ENCODE results near the gene NR4A2. TPM values are rescaled to one million over a fixed set of nuclear protein-coding genes. Genes with fewer than 3 reads are reported as not detected.

Gene NR4A2
- total RNA-seq, 1 donor from 2014 or later: 1.4 TPM

DNA sequence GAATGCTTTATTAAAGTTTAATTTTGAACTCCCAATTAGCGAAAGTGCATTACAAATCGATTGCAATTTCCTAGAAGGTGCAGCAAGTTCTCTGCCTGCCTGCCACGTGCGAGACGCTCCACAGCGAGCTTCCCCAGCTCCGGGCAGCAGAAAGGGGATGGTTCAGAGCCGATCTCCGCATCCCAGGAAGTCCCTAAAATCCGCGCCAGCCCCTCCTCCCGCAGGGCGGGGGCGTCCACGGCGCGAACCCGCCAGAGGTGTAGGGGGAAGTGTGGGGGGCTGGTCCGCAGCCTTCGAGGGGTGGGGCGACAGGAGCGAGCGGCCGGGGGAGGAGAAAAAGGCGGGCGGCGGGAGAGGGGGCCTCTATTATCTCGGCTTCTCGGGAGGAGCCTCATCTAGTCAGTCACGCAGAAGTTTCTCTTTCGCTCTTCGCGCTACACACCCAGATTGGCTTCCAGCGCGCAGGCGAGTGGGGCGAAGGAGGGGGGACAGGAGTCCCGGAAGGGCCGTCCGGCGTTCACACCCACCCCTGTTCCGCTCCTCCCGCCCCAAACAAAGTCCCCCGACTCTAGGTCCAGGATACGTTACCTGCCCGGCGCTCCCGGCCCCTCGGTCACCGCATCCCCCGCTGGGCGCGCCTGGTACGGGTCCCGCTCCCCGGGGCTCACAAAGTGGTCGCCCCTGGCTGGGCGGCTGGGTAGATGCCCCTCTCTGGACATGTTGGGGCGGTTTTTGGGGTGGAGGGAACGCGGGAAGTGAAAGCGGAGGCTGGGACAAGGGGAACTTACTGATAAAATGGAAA lies 9.1 kb upstream of the NR4A2 start:
- DNase-seq (peak; percentile 91), ATAC-seq (peak; percentile 87)
- intact Hi-C loops (cut with micrococcal nuclease): loop anchor here (5.0 to 10.0 kb wide), 2 partner anchors 56 to 233 kb away; no protein-coding TSS in a partner anchor

DNA sequence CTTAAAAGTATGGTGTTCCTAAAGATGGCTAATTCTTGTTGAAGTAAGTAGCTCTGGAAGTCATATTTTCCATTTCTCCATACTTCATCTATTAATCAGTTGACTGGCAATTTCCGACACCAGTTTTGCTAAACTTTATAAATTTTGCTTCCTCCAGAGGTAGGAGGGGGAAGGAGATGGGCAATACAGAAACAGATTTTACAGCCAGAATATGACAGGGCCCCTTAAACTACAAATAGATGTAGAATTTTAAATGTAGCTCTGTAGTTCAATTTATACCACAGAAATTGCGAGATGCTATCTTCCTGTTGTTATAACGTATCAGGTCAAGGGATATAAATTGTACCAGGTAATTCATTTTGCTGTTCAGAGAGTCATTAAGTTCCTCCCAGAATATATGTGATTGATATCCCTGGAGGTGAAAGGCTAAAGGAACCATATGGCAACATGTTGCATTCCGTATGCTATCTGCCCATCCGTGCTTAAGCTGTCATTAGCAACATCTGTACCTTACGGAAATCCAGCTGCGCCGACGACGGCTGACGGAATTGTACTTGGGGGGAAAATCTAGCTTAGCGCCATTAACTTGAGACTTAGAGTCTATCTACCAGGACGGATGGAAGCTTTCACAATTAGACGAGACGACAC lies 8.4 kb upstream of the NR4A2 start:
- intact Hi-C loops (cut with micrococcal nuclease): loop anchor here (5.0 to 10.0 kb wide), 2 partner anchors 56 to 234 kb away; no protein-coding TSS in a partner anchor
- ATAC-seq (no peak), DNase-seq (peak; percentile 34)

DNA sequence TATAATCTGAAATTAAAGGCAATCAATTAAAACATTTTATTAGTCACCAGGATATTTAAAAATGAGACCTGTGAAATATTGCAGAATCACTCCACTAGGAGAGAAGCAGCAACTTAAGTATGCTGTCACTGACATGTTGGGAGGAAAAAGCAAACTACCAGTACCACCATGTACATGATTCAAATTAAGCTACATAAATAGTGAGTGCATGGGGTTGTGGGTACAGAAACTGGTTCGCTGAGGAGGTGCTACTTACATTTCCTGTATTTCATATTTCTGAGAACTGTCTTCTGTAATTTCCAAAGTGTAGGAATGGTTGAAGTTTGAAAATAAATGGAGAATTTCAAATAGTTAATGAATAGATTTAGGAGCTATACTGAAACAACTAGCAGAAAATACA lies 7.9 kb upstream of the NR4A2 start:
- intact Hi-C loops (cut with micrococcal nuclease): loop anchor here (5.0 to 10.0 kb wide), 2 partner anchors 57 to 234 kb away; no protein-coding TSS in a partner anchor
- no peak for ATAC-seq

DNA sequence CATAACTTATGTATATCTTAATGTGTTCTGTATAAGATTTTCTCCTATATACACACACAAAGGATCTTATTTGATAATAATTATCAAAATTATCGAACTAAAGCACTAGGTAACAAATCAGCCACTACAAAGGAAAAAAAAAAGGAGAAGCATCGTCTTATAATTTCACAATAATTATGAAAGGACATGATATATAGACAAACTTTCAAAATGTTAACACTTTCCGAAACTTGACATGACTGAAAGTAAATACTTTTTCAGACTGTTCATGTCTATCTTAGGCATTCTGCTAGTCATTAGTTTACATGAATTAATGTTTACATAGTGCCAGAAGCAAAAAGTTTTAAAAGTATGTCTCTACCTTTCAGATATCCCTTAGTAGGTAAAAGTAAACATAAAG lies 7.3 kb upstream of the NR4A2 start:
- intact Hi-C loops (cut with micrococcal nuclease): loop anchor here (5.0 to 10.0 kb wide), 2 partner anchors 57 to 235 kb away; no protein-coding TSS in a partner anchor
- ATAC-seq (no peak), DNase-seq (no peak)

More for the DNA sequence above, 7.9 kb upstream of the NR4A2 start:
- no peak for DNase-seq

DNA sequence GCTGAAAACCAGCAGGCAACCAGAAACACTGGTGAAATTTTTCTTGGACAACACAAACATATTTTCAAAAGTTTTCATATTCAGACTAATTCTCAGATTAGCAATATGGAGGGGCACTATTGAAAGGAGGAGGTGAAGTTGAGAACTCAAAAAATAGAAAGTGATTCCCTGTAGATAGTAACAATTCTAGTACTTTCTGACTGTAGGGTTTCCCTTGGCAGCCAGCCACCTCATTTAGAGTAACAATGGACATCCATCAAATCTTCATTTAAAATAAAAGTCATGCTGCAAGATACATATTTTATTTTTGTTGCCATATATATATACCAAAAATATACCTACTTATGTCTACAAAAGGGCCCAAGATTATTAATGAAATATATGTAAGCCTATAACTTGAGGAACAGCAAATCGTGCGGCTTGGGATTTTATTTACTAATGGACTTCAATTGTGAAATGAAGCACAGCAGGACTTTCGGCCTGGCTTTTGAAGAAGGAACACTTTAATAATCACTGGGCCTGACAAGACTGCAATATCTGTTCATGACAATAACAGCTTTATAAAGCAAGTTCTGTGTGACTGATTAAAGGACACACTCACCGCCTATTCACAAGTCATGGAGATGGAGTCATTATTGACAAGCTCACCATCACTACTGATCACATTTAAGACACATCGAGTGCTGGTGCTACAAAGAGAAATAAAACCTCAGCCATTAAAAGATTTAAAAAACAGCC lies 6.8 kb upstream of the NR4A2 start:
- intact Hi-C loops (cut with micrococcal nuclease): no loop called here
- no peak for ATAC-seq
- DNase-seq: no peak

DNA sequence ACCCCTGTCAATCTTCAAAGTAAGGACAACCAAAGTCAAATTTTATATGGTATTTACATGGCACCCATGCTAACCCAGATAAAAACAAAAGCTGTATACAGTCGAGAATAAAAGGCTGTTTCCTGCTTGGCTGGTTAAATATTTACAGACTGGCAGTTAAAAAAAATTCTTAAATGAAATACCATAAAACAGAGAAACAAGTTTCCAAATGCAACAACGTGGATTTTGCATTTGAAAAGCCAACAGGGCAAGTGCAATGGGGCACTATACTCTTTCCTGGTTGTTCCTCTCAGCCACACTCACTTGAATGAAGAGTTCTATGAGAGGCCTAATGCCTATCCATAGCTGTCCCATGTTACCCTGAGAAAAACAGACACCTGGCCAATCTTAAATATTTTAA lies 6.1 kb upstream of the NR4A2 start:
- intact Hi-C loops (cut with micrococcal nuclease): no loop called here
- no peak for ATAC-seq
- DNase-seq: no peak

DNA sequence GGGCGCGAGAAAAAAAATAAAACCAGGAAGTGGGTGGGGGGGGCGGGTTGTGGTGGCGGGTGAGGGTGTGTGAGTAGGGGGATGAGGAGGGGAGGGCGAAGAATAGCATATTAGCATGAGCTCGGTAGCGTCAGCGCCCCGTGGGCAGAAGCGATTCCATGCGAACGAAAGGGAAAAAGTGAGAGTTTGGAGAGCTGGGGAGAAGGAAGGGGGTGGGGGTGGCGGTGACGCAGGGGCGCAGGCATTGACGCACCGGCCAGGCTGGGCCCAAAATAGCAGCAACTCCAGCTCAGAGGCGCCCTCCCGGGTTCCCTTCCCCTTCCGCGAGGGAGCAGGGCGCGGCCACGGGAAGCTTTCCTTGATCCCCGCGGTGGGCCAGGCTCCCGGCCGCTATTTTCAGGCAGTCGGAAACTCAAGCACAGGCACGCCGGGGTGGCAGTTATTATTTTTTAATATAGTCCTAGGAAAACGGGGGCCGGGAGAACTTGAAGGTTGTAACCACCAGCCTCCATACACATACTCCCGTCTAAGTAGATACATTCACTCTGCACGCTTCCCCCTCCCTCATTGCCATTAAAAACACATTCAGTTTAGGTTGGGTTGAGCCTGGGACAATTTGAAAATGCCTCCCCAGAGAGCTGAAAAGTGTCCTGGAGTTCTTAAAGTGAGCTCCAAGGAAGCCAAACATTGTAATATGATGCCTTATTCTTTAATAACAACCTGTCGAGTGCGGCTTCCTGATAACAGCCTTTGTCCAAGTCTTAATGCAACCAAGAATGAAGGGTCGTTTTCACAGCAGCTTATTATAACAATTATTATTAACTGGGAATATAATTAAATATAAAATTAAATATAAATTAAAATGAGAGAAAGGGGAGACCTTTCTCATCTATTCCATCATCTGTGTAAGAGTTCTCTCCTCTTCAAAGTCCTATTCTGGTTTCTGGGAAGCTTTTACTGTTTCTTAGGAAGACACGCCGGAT lies 2.3 kb upstream of the NR4A2 start:
- ATAC-seq (peak; percentile 92), DNase-seq (peak; percentile 94)
- intact Hi-C loops (cut with micrococcal nuclease): no loop called here

DNA sequence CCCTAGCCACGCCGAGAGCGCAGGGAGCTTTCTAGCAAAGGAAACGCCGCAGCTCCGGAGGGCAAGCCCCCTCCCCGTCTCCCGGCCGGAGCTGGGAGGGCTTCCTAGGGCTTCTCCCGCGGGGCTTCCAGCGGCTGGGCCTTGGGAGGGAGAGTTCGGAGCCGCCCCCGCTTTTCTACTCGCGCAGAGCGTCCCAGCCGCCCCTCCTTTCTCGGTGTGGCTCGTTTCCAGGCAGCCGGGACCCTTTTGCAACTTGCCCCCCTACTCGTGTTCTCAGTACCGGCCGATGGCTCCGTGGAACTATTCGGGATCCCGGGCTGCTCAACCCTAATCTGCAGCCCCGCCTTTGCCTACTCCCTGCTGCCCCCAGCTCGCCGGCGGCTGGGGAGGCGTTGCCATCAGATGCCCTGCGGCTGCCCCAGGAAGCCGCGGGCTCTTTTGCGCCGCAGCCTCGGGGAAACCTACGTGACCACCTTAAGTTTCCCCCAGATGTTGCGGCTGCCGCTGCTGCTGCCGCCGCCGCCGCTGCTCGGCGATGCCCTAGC lies 1.5 kb upstream of the NR4A2 start:
- intact Hi-C loops (cut with micrococcal nuclease): no loop called here
- ATAC-seq: peak; percentile 57

DNA sequence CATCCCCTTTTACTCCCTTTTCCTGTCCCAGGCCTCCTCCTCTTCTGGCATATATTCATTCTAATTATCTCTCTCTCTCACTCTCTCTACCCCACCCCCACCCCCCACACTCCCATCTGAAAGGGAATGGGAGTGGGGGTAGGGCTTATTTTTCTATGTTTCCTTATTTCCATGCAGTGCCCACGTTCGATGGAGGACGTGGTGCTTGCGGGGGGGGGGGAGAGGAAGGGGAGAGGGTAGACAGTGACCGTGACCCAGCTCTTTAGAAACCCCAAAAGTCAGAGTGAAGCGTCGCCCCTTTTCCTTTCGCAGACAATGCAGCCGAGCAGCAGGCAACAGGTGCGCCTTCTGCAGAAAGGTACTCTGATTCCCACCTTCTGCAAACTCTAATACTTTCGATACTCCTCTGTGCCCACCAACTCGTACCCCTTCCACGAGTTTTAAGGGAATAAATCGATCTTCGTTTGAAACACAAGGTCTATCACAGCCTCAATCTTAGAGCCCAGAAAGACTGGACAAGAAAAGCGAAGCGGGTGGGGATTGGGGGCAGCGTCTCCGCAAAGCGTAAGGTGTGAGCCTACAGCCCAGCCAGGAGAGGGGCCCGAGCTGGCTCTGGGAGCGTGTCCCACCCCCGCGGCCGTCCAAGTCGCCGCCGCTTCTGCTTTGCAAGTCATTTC lies 891 bp upstream of the NR4A2 start:
- intact Hi-C loops (cut with micrococcal nuclease): no loop called here
- ATAC-seq (no peak), DNase-seq (no peak)

More for the DNA sequence above, 1.5 kb upstream of the NR4A2 start:
- DNase-seq: peak; percentile 78

DNA sequence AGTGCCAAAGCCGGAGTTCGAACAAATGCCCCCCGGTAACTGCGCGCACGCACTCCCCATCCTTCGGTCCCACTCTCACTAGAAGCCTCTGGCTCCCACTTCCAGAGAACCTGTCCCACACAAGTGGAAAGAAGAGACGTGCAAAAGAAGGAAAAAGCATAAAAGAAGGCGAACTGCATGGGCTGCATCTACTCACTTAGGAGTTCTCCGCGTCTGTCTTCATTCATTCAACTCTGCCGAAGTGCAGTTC lies 312 bp downstream of the NR4A2 start:
- DNase-seq (no peak), ATAC-seq (no peak)

DNA sequence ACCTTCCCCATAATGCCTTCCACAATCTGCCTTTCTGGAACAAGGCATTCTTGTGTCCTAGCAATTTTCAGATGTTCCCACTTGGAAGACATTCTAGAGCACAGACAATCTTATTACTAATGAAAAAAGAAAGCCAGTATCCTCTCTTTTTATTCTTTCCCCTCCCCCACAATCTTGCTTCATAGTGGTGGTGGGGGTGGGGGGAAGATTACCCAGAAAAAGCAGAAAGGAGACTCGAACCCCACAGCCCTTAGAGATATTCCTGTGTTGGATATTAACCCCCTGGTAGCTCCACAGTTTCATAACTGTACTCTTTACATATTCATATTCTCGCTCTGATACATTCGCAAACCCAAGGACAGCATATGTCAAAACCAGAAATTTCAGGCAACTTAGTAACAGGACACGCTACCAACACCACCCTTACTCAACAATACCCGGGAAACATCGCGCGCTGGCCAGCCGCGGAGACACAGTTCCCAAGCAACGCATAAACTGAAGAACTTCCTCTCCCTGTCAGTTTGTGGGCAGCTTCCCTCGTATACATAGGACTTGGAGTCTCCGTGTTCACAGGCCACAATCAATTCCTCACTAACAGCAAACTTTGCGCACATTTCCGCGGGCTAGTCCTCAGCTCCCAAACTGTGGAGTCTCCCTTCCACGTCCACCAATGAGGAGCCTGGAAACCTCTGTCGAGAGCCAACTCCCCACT lies 793 bp downstream of the NR4A2 start:
- intact Hi-C loops (cut with micrococcal nuclease): no loop called here
- DNase-seq (peak; percentile 66), ATAC-seq (peak; percentile 10)

More for the DNA sequence above, 312 bp downstream of the NR4A2 start:
- intact Hi-C loops (cut with micrococcal nuclease): no loop called here

DNA sequence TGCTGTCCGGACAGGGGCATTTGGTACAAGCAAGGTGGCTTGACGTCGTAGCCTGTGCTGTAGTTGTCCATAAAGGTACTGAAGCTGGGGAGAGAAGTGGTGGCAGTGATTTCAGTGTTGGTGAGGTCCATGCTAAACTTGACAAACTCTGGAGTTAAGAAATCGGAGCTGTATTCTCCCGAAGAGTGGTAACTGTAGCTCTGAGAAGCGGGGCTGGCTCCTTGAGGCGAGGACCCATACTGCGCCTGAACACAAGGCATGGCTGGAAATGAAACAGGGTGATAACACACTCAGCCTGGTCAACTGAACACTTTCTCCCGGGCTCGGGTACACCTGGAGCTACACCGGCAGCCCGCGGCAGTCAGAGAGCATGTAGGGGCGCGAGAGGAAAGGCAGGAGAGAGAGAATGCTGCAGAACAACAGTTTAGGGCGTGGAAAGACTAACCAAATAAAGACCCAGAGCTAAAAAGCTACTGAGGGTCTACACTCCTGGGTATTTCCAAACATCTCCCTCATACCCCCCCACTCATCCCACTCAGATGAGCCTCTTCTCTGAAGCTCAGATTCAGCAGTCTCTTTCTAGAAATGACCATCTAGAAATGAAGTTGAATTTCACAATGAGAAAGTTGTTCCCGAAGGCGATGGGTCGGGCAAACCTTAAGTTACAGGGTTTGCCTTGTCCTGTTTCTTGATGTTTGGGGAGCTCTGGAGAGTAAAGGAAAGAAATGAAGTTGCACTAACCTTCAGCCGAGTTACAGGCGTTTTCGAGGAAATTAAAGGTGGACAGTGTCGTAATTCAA lies 2.4 kb downstream of the NR4A2 start:
- intact Hi-C loops (cut with micrococcal nuclease): no loop called here
- ATAC-seq (no peak), DNase-seq (no peak)

DNA sequence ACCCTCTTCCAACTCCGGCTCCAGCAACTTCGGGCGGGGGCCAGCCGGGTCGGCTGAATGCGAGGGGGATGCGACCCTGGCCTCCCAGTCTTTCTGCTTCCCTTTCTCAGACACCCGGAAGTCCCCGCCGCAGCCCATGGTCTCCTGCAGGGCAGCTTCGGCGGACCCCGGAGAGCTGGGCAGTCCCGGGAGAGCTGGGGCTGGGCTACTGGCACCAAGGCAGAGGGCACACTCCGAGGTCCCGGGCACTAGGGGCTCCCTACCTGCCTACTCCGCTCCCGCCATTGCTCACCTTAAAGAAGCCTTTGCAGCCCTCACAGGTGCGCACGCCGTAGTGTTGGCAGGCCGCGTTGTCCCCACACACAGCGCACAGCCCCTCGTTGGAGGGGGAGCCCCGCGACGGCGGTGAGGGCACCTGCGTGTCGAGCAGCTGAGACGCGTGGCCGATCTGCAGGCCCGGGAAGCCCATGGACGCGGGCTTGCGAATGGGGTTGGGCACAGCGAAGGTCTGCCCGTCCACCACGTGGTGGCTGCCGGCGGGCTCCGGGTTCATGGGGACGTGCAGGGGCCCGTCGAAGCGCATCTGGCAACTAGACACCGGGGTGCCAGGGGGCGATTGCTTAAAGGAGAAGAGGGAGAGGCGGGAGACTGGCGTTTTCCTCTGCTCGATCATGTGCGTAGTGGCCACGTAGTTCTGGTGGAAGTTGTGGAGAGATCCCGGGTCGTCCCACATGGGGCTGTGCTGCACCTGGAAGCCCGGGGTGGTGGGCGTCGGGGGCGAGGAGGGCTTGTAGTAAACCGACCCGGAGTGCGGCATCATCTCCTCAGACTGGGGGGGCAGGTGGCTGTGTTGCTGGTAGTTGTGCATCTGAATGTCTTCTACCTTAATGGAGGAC lies 3.2 kb downstream of the NR4A2 start:
- DNase-seq (peak; percentile 30), ATAC-seq (no peak)
- intact Hi-C loops (cut with micrococcal nuclease): no loop called here

DNA sequence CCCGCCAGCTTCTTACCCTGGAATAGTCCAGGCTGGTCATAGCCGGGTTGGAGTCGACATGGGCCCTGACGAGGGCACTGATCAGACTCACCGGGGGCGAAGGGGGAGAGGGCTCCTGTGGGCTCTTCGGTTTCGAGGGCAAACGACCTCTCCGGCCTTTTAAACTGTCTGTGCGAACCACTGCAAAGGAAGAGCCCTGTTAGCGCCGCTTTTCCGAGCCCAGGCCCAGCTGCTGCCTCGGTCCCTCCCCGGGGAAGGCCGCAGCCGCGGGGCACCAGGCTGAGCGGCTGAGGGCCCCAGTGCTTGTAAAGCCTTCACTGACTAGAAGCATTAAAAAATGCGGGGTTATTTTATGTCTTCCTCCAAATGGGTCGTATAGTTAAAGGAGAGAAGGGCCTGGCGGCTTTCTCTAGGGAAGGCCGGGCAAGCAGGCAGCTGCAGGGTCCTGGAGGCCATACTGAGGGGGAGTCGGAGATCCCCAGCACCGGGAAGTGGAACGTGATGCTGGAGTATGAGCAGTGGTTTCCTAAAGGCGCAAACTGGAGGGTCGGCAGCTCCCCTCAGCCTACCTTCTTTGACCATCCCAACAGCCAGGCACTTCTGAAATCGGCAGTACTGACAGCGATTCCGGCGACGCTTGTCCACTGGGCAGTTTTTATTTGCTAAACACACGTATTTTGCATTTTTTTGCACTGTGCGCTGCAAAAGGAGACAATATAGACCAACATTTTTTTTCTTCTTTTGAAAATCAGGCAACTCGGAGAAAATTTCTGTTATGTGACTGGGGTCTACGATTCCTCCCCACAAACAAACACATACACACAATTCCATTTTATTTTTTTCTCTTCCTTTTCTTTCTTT lies 4.5 kb downstream of the NR4A2 start:
- ATAC-seq (no peak), DNase-seq (no peak)
- intact Hi-C loops (cut with micrococcal nuclease): no loop called here
